Tibial artery (tissue), 4 donors: ENCODE data around the gene VWCE.

Source experiments
- DNase-seq, 2 donors: peaks; one replicate each; pipeline ENCODE4 v3.0.0-alpha.2; 2019
- H3K27ac ChIP-seq, 2 donors: fragments of 200-600 bp; sonication (generic) in 1 of 2; 1 replicate in 1 of 2; 2 replicates in 1 of 2; pipeline ENCODE4 v1.5.1; 2018 to 2019; ENCODE audit warnings: mild to moderate bottlenecking in 1 of 2
- H3K27me3 ChIP-seq, 2 donors: fragments of 200-600 bp; sonication (generic) in 1 of 2; one replicate each; pipeline versions ENCODE4 v1.5.1 to v1.6.0; 2016 to 2019
- H3K36me3 ChIP-seq, 3 donors: fragments of 200-600 bp; sonication (generic) in 2 of 3; one replicate each; pipeline ENCODE4 v1.5.1; 2016 to 2019; ENCODE audit warnings: mild to moderate bottlenecking in 2 of 3
- H3K4me1 ChIP-seq, 4 donors: fragments of 200-600 bp; sonication (generic) in 2 of 4; 1 replicate in 3 of 4; 2 replicates in 1 of 4; pipeline ENCODE4 v1.5.1; 2016 to 2019
- H3K4me3 ChIP-seq, 2 donors: fragments of 200-600 bp; sonication (generic) in 1 of 2; 1 replicate in 1 of 2; 2 replicates in 1 of 2; pipeline ENCODE4 v1.5.1; 2018 to 2019; ENCODE audit warnings: mild to moderate bottlenecking in 2 of 2
- H3K9me3 ChIP-seq, 3 donors: fragments of 200-600 bp; sonication (generic) in 1 of 3; one replicate each; pipeline ENCODE4 v1.5.1; 2016 to 2019
- intact Hi-C: fragments of 100-400 bp; cut with DNase I; formaldehyde crosslinking; loops from one replicate; pipeline ENCODE4 v1.15.0; 2023; ENCODE audit warnings: low total_unique reads
- TF ChIP-seq, protein P1 (sequence below), 2 experiments: fragments of 200-600 bp in 1 of 2; fragments of 450-650 bp in 1 of 2; IDR thresholded peaks; one replicate each; pipeline ENCODE4 v1.5.1; 2017 to 2019; ENCODE audit warnings: antibody characterized with exemption in 2 of 2, mild to moderate bottlenecking in 1 of 2, moderate library complexity in 1 of 2

The VWCE gene

DNA sequence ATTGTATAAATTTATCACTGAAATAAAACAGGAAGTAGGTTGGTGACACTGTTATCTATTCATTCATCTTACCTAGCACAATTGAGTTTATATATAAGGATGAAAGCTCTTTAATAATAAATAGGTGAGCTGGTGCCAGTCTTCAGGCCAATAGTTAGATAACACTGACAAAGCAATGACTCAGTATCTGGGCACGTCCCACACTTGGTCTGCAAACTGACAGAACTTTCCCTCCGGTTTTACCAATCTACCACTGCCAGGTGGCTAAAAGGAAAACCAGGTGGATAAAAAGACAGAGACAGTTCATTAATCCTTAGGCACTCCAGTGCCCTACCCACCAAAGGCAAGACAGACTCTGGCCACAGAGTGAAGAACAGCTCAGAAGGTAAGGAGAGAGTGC, 20.1 kb upstream of the VWCE start:
- no peaks in the 10 kb centered on the region for H3K27me3 ChIP-seq
- DNase-seq = no peak
- TF ChIP-seq, protein P1, sequence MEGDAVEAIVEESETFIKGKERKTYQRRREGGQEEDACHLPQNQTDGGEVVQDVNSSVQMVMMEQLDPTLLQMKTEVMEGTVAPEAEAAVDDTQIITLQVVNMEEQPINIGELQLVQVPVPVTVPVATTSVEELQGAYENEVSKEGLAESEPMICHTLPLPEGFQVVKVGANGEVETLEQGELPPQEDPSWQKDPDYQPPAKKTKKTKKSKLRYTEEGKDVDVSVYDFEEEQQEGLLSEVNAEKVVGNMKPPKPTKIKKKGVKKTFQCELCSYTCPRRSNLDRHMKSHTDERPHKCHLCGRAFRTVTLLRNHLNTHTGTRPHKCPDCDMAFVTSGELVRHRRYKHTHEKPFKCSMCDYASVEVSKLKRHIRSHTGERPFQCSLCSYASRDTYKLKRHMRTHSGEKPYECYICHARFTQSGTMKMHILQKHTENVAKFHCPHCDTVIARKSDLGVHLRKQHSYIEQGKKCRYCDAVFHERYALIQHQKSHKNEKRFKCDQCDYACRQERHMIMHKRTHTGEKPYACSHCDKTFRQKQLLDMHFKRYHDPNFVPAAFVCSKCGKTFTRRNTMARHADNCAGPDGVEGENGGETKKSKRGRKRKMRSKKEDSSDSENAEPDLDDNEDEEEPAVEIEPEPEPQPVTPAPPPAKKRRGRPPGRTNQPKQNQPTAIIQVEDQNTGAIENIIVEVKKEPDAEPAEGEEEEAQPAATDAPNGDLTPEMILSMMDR (IDR thresholded peaks at IDR 0.05) = no peak
- H3K9me3 ChIP-seq = no peaks in the 10 kb centered on the region
- H3K4me3 ChIP-seq = no peak overlapping the region
- no peaks in the 10 kb centered on the region for H3K4me1 ChIP-seq
- peaks cover 90 to 98% (median 95%) of the 10 kb centered on the region in 3 donors for H3K36me3 ChIP-seq
- H3K27ac ChIP-seq = no peak overlapping the region
- intact Hi-C loops = no loop called here

DNA sequence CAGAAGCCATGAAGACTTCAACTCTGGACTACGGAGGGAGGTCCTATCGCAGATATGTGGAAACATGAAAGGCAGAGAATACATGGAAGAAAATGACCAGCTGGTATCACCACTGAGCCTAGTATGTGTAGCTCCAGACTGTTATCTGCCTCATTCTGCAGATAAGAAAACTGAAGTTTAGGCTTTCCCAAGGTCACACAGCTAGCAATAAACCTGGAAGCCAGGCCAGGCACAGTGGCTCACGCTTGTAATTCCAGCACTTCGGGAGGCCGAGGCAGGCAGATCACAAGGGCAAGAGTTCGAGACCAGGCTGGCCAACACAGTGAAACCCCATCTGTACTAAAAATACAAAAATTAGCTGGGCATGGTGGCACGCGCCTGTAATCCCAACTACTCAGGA, 15.6 kb upstream of the VWCE start:
- Histone ChIP-seq H3K4me3 (no peak overlapping the region), H3K36me3 (peaks cover 99 to 100% (median 100%) of the 10 kb centered on the region in 3 donors), H3K27me3 (no peaks in the 10 kb centered on the region), H3K27ac (no peak overlapping the region), H3K4me1 (no peaks in the 10 kb centered on the region), H3K9me3 (no peaks in the 10 kb centered on the region)
- TF ChIP-seq, protein P1 (IDR thresholded peaks at IDR 0.05) = no peak
- intact Hi-C loops = no loop called here
- DNase-seq = no peak

DNA sequence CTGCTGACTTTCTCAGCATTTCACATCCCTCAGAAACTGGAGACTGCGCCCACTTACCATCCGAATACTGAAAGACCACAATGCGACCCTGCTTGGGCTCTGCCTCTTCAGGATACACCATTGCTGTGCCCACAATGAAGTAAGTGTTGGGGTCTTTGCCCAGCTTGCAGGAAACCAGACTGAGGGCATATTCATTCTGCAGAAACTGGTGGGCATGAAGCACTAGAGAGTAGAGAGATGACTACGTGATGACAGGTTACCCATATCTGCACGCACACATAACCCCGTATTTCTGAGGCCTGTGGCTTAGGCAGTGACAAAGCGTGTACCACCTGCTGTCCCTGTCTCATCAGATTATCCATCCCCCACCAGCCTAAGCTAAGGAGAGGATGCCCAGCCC, 14.6 kb upstream of the VWCE start:
- Histone ChIP-seq H3K4me3 (no peak overlapping the region), H3K36me3 (peaks cover 99 to 100% (median 100%) of the 10 kb centered on the region in 3 donors), H3K9me3 (no peaks in the 10 kb centered on the region), H3K27me3 (no peaks in the 10 kb centered on the region), H3K27ac (no peak overlapping the region), H3K4me1 (no peaks in the 10 kb centered on the region)
- intact Hi-C loops = no loop called here
- TF ChIP-seq, protein P1 (IDR thresholded peaks at IDR 0.05) = no peak
- DNase-seq = no peak

DNA sequence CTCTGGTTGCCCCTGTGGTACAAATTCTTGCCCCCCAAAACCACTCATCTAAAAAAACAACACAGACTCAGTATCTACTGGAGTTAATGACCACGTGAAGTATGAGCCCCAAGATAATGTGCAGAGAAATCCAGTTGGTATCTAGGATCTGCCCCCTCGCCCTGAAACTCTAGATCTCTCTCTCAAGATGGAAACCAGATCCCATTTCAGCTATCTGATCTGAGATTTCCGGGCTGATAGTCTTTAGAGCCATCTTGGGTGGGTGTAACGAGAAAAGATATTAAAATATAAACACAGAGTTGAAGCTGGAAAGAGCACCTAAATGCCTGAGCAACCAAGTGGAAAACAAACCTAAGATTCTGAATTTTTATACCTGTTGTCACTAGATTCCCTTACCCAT, 14.0 kb upstream of the VWCE start:
- intact Hi-C loops = no loop called here
- Histone ChIP-seq H3K9me3 (no peaks in the 10 kb centered on the region), H3K36me3 (peaks cover 93 to 100% (median 100%) of the 10 kb centered on the region in 3 donors), H3K4me1 (no peaks in the 10 kb centered on the region), H3K27ac (no peak overlapping the region), H3K4me3 (no peak overlapping the region), H3K27me3 (no peaks in the 10 kb centered on the region)
- TF ChIP-seq, protein P1 (IDR thresholded peaks at IDR 0.05) = no peak
- no peak for DNase-seq

DNA sequence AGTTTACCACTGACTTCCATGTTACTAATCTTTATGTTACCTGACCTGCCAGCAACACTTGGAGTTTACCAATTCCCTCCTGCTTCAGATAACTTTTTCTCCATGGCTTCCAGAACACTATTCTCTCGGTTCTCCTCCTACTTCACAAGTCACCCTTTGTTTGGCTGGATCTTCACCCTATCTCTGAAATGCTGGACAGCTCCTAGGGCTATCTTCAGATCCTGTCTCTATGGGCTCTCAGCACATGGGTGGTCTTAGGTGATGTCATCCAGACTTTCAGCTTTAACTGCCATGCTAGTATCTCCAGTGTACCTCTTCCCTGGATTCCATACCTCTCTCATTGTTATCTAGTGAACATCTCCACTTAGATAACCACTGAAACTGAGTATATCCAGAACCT, 12.2 kb upstream of the VWCE start:
- intact Hi-C loops = no loop called here
- peaks cover 93 to 100% (median 100%) of the 10 kb centered on the region in 3 donors for H3K36me3 ChIP-seq
- H3K4me1 ChIP-seq = no peaks in the 10 kb centered on the region
- no peaks in the 10 kb centered on the region for H3K9me3 ChIP-seq
- no peak for DNase-seq
- TF ChIP-seq, protein P1 (IDR thresholded peaks at IDR 0.05) = no peak
- no peak overlapping the region for H3K4me3 ChIP-seq
- H3K27ac ChIP-seq = no peak overlapping the region
- H3K27me3 ChIP-seq = no peaks in the 10 kb centered on the region

DNA sequence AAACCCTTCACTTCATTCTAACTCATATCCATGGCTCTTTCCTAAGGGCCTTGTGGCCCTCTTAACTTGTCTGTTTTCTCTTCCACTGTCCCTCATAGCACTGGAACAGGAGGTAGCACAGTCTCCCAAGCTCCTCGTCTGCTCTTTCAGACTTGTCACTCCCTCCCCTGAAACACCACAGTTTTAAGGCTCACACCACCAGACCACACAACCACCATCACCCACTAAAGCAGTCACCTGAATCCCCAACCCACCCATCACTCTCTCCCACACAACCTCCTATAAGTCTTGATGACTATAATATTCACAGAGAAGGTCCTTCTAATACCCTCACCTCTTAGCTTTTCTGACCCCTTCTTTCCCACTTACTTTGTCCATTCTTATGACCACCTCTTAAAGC, 11.1 kb upstream of the VWCE start:
- no peaks in the 10 kb centered on the region for H3K9me3 ChIP-seq
- H3K36me3 ChIP-seq = peaks cover 93 to 100% (median 100%) of the 10 kb centered on the region in 3 donors
- H3K27ac ChIP-seq = no peak overlapping the region
- no peaks in the 10 kb centered on the region for H3K4me1 ChIP-seq
- TF ChIP-seq, protein P1 (IDR thresholded peaks at IDR 0.05) = no peak
- no peak overlapping the region for H3K4me3 ChIP-seq
- DNase-seq = no peak
- no peaks in the 10 kb centered on the region for H3K27me3 ChIP-seq
- intact Hi-C loops = no loop called here
